Measurements from ENCODE around the gene ELF1.
A peak's percentile ranks its signal among the peaks of the same experiment; 100 is the strongest.
"Not testable (repeated sequence)": the region's sequence is repeated elsewhere in the genome, so short reads cannot be mapped to it uniquely, and the experiment has no call there.

Gene ELF1

GRCh38 chr13:41019011-41019487, at the start of gene ELF1:
Gene ELF1, minus strand, starts transcription at chr13:41019316. Its CDS starts 37,262 bp downstream, at chr13:40982054.
- no peak for DNase-seq

GRCh38 chr13:41065078-41065477, 46.0 kb upstream of the ELF1 start:
- no peak for DNase-seq

GRCh38 chr13:41064493-41064892, 45.4 kb upstream of the ELF1 start:
- no peak for DNase-seq

GRCh38 chr13:41061914-41062837, 43.1 kb upstream of the ELF1 start:
- no peak for DNase-seq

- peak; percentile 100 for DNase-seq
Measured at GRCh38 chr13:41061075-41061913, 42.2 kb upstream of the ELF1 start, which contains the start of gene WBP4. Gene WBP4, plus strand, starts transcription at chr13:41061509. Its CDS starts 165 bp downstream, at chr13:41061674.

GRCh38 chr13:41060724-41061074, 41.6 kb upstream of the ELF1 start:
- no peak for DNase-seq

- DNase-seq: peak; percentile 98
Measured at GRCh38 chr13:41060082-41060723, 41.1 kb upstream of the ELF1 start.

GRCh38 chr13:41059456-41060081, 40.5 kb upstream of the ELF1 start:
- no peak for DNase-seq

GRCh38 chr13:41058295-41059070, 39.4 kb upstream of the ELF1 start:
- DNase-seq: no peak

GRCh38 chr13:41056826-41057711, 38.0 kb upstream of the ELF1 start:
- DNase-seq: no peak

GRCh38 chr13:41056194-41056593, 37.1 kb upstream of the ELF1 start:
- DNase-seq: no peak

GRCh38 chr13:41054919-41055619, 36.0 kb upstream of the ELF1 start:
- no peak for DNase-seq

- DNase-seq: peak; percentile 20
Measured at GRCh38 chr13:41054212-41054877, 35.2 kb upstream of the ELF1 start.

GRCh38 chr13:41053384-41053826, 34.3 kb upstream of the ELF1 start:
- no peak for DNase-seq

- DNase-seq: no peak
Measured at GRCh38 chr13:41052441-41052840, 33.3 kb upstream of the ELF1 start.

GRCh38 chr13:41049480-41050440, 30.6 kb upstream of the ELF1 start:
- DNase-seq: no peak

- no peak for DNase-seq
Measured at GRCh38 chr13:41048640-41049039, 29.5 kb upstream of the ELF1 start.

- DNase-seq: not testable (repeated sequence)
Measured at GRCh38 chr13:41042419-41042818, 23.3 kb upstream of the ELF1 start.
